ENCODE measurements around the gene ADAM17.

ADAM17 gene

DNA sequence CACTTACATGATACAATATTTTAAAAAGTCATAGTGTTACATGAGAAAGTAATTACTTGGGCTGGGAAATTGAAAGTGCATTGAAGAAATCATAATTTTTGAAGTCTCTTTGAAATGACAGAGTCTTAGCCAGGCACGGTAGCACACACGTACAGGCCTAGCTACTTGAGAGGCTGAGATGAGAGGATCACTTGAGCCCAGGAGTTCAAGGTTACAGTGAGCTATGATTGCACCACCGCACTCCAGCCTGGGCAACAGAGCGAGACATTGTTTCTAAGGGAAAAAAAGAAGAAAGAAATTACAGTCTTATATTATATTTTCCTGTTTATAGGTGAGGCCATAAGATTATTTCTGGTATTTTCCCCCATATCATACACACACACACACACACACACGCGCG, 90.5 kb downstream of the ADAM17 start:
- peaks cover 22% of the 10 kb centered on the region for H3K36me3 ChIP-seq (replicated peaks; ENCODE audit: low read depth, low read length)
- no peak overlapping the region for H3K9ac ChIP-seq (ENCODE audit: low read length)
- no peaks in the 10 kb centered on the region for H3K79me2 ChIP-seq (ENCODE audit: low read length)
- H3K4me1 ChIP-seq (ENCODE audit: low read length) = no peaks in the 10 kb centered on the region
- no peak overlapping the region for H3K4me2 ChIP-seq (ENCODE audit: low read length)
- no peak overlapping the region for H2AFZ ChIP-seq (ENCODE audit: low read depth, low read length)
- no peak for TF ChIP-seq EZH2phosphoT487 (IDR thresholded peaks at IDR 0.05; ENCODE audit: low read depth)
- no peak for TF ChIP-seq CTCF (IDR thresholded peaks at IDR 0.05; ENCODE audit: low read depth, low read length)
- H4K20me1 ChIP-seq (ENCODE audit: insufficient read depth, low read length) = no peaks in the 10 kb centered on the region
- no peaks in the 10 kb centered on the region for H3K27me3 ChIP-seq (ENCODE audit: low read depth, low read length)
- no peak overlapping the region for H3K27ac ChIP-seq (ENCODE audit: low read length)
- H3K4me3 ChIP-seq (ENCODE audit: low read length) = no peak overlapping the region
- H3K9me3 ChIP-seq (ENCODE audit: insufficient read depth, low read length) = no peaks in the 10 kb centered on the region

DNA sequence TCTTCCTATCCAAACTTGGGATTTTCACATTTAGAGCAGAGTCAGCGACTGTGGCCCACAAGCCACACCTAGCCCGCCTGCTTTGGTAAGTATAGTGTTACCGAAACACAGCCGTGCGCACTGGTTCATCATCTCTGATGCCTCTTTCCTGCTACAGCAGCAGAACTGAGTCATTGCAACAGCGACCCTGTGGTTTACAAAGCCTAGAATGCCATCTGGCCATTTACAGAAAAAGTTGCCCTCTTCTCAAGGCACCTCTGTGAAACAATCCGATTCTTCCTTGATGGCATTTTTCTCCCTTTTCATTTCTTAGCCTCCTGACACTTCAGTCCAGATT, 92.0 kb downstream of the ADAM17 start:
- Histone ChIP-seq H3K4me2 (ENCODE audit: low read length) (no peak overlapping the region), H3K9me3 (ENCODE audit: insufficient read depth, low read length) (no peaks in the 10 kb centered on the region), H4K20me1 (ENCODE audit: insufficient read depth, low read length) (no peaks in the 10 kb centered on the region), H2AFZ (ENCODE audit: low read depth, low read length) (no peak overlapping the region), H3K9ac (ENCODE audit: low read length) (no peak overlapping the region), H3K27me3 (ENCODE audit: low read depth, low read length) (no peaks in the 10 kb centered on the region), H3K36me3 (replicated peaks; ENCODE audit: low read depth, low read length) (peaks cover 18% of the 10 kb centered on the region), H3K27ac (ENCODE audit: low read length) (no peak overlapping the region), H3K4me1 (ENCODE audit: low read length) (no peaks in the 10 kb centered on the region), H3K4me3 (ENCODE audit: low read length) (no peak overlapping the region), H3K79me2 (ENCODE audit: low read length) (no peaks in the 10 kb centered on the region)
- TF ChIP-seq EZH2phosphoT487 (IDR thresholded peaks at IDR 0.05; ENCODE audit: low read depth) = no peak
- no peak for TF ChIP-seq CTCF (IDR thresholded peaks at IDR 0.05; ENCODE audit: low read depth, low read length)

DNA sequence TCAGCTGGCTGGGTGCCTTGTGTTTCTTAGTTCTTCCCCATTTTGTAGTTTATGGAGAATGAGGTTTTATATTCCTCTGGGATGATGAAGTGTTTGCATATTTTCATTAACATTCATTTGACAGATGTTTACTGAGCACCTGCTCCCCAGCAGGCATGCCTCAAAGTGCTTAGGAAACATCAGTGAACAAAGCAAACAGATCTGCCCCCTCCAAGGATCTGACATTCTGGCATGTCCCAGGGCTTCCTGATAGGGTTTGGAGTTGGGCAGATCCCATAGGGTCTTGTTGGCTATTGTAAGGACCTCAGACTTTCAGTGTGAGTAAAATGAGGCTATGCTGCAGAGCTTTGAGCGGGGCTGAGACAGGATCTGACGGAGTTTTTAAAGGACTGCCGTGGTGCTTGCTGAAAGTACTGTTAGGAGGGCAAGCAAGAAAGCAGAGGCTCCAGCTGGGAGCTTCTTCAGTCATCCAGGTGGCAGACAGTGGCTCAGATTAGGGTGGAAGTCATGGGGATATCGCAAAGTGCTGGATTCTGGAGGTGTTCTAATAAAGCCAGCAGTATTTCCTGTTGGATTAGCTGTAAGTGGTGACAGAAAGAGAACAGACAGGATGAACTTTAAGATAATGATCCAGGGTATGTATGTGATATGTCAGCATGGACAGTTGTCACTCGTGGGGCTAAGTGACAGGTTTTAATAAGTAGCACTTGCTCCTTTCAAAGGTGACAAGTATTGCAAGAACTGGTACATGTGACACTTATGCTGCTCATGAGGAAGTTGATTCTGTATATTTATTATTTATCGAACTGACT, 92.5 kb downstream of the ADAM17 start:
- Histone ChIP-seq H3K27ac (ENCODE audit: low read length) (no peak overlapping the region), H3K9ac (ENCODE audit: low read length) (no peak overlapping the region), H3K4me3 (ENCODE audit: low read length) (no peak overlapping the region), H3K36me3 (replicated peaks; ENCODE audit: low read depth, low read length) (peaks cover 18% of the 10 kb centered on the region), H3K9me3 (ENCODE audit: insufficient read depth, low read length) (no peaks in the 10 kb centered on the region), H3K27me3 (ENCODE audit: low read depth, low read length) (no peaks in the 10 kb centered on the region), H3K79me2 (ENCODE audit: low read length) (no peaks in the 10 kb centered on the region), H3K4me2 (ENCODE audit: low read length) (no peak overlapping the region), H3K4me1 (ENCODE audit: low read length) (no peaks in the 10 kb centered on the region), H2AFZ (ENCODE audit: low read depth, low read length) (no peak overlapping the region), H4K20me1 (ENCODE audit: insufficient read depth, low read length) (no peaks in the 10 kb centered on the region)
- TF ChIP-seq CTCF (IDR thresholded peaks at IDR 0.05; ENCODE audit: low read depth, low read length) (no peak), EZH2phosphoT487 (IDR thresholded peaks at IDR 0.05; ENCODE audit: low read depth) (no peak)

DNA sequence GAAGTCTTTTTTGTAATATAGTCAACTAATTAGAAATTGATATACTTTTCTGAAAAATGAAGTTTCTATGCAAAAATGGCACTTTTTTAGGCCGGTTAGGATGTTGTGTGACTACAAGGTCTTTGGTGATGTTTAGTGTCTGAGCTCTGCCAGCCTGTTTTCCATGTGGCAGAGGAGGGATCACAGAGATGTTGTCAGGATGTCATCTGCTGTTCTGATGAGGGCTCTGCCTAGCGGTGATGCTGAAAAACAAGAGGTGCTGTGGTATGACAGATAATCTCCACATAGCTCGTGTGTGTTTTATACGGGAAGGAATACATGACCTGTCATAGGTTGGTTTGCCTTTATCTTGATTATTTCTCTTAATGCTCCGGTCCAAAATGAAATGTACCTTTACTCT, 93.3 kb downstream of the ADAM17 start:
- no peak overlapping the region for H2AFZ ChIP-seq (ENCODE audit: low read depth, low read length)
- H3K79me2 ChIP-seq (ENCODE audit: low read length) = no peaks in the 10 kb centered on the region
- H3K4me2 ChIP-seq (ENCODE audit: low read length) = no peak overlapping the region
- no peak overlapping the region for H3K27ac ChIP-seq (ENCODE audit: low read length)
- TF ChIP-seq CTCF (IDR thresholded peaks at IDR 0.05; ENCODE audit: low read depth, low read length) (no peak), EZH2phosphoT487 (IDR thresholded peaks at IDR 0.05; ENCODE audit: low read depth) (no peak)
- H3K27me3 ChIP-seq (ENCODE audit: low read depth, low read length) = no peaks in the 10 kb centered on the region
- no peaks in the 10 kb centered on the region for H3K4me1 ChIP-seq (ENCODE audit: low read length)
- H3K9me3 ChIP-seq (ENCODE audit: insufficient read depth, low read length) = no peaks in the 10 kb centered on the region
- no peaks in the 10 kb centered on the region for H4K20me1 ChIP-seq (ENCODE audit: insufficient read depth, low read length)
- H3K4me3 ChIP-seq (ENCODE audit: low read length) = no peak overlapping the region
- peaks cover 20% of the 10 kb centered on the region for H3K36me3 ChIP-seq (replicated peaks; ENCODE audit: low read depth, low read length)
- H3K9ac ChIP-seq (ENCODE audit: low read length) = no peak overlapping the region

Measured in OCI-LY3 (cell line).